Measurements from ENCODE around the gene KCNK15. TPM values are rescaled to one million over a fixed set of nuclear protein-coding genes. Genes with fewer than 3 reads are reported as not detected.

KCNK15 gene
- total RNA-seq, 1 donor from 2014 or later, result 0.21 TPM

DNA sequence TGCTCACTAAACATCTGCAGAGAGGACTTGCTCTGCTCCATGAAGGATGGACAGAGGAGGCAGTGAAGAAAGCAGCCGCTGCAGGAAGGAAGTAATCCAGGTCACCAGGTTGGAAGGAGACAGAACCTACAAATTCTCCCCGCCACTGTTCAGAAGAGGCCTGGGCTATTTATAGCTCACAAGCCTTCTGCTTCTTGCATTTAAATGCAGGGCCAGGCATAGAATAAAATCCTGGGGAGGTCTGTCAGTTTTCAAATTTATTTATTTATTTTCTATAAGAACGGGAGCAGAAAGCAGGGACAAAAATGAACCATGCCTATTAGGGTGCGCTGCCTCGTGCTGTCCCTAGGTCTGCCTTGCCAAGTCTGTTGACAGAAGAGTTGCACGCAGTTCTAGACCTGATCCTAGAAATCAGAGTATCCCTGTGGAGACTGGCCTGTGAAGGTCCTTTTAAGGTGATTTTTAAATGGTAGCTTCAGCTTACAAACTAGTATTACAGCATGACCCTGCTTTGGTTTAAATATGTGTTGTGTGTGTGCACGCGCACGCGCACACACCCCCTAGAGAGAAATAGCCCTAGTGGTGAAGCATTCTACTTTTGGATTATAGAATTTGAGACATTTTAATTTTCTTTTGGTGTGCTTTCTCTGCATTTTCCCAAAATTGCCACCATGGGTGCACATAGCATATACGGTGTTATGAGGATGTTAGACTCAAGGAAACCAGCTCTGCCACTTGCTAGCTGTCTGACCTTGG is 45.2 kb downstream of the KCNK15 start:
- Mint-ChIP-seq H3K27me3 (ENCODE audit: insufficient read depth, low read depth) (peaks cover 6% of the 10 kb centered on the region), H3K4me1 (peaks cover 5% of the 10 kb centered on the region), H3K9me3 (no peaks in the 10 kb centered on the region), H3K36me3 (no peaks in the 10 kb centered on the region), H3K27ac (no peak overlapping the region), H3K4me3 (no peak overlapping the region)
- no peak for DNase-seq (ENCODE audit: low spot score)
- no peak overlapping the region for H3K4me2 ChIP-seq
- H4K20me1 ChIP-seq (ENCODE audit: low read depth), result no peaks in the 10 kb centered on the region
- no peaks in the 10 kb centered on the region for H3K4me1 ChIP-seq
- H3K27me3 ChIP-seq, result no peaks in the 10 kb centered on the region
- no peak overlapping the region for H2AFZ ChIP-seq (replicated peaks)
- H3K27ac ChIP-seq, result no peak overlapping the region
- TF ChIP-seq EZH2 (IDR thresholded peaks at IDR 0.05), result no peak
- TF ChIP-seq, protein P1, sequence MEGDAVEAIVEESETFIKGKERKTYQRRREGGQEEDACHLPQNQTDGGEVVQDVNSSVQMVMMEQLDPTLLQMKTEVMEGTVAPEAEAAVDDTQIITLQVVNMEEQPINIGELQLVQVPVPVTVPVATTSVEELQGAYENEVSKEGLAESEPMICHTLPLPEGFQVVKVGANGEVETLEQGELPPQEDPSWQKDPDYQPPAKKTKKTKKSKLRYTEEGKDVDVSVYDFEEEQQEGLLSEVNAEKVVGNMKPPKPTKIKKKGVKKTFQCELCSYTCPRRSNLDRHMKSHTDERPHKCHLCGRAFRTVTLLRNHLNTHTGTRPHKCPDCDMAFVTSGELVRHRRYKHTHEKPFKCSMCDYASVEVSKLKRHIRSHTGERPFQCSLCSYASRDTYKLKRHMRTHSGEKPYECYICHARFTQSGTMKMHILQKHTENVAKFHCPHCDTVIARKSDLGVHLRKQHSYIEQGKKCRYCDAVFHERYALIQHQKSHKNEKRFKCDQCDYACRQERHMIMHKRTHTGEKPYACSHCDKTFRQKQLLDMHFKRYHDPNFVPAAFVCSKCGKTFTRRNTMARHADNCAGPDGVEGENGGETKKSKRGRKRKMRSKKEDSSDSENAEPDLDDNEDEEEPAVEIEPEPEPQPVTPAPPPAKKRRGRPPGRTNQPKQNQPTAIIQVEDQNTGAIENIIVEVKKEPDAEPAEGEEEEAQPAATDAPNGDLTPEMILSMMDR (IDR thresholded peaks at IDR 0.05), result no peak
- H3F3A ChIP-seq (ENCODE audit: low read depth), result no peaks in the 10 kb centered on the region
- no peak overlapping the region for H3K9ac ChIP-seq
- H3K4me3 ChIP-seq, result no peak overlapping the region
- H3K9me3 ChIP-seq (ENCODE audit: low read depth), result no peaks in the 10 kb centered on the region
- H3K36me3 ChIP-seq, result no peaks in the 10 kb centered on the region
- H3K79me2 ChIP-seq (ENCODE audit: low read depth), result no peaks in the 10 kb centered on the region

DNA sequence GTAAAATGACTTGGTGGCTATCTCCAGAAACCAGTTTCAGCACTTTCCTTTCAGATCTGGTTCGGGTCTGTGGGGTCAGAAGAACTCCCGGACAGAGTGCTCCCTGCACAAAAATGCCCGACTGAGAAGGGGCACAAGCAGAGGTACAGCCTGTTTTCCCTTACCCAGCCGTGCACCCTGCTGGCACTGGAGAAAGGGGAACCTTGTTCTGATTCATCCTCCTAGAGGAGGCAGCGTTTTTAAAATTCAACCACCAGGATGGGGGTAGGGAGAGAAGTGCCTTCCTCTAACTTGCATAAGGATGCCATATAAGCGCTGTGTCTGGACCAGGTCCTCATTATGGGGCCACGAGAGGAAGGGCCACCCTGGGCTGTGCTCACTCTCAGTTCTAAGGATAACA is 47.1 kb downstream of the KCNK15 start:
- peaks cover 5% of the 10 kb centered on the region for H4K20me1 ChIP-seq (ENCODE audit: low read depth)
- no peak overlapping the region for H3K4me3 Mint-ChIP-seq
- no peaks in the 10 kb centered on the region for H3K9me3 ChIP-seq (ENCODE audit: low read depth)
- no peak overlapping the region for H3K27ac ChIP-seq
- H3K27me3 ChIP-seq, result no peaks in the 10 kb centered on the region
- H3K9ac ChIP-seq, result no peak overlapping the region
- H3K4me2 ChIP-seq, result no peak overlapping the region
- H3K4me1 ChIP-seq, result peaks cover 8% of the 10 kb centered on the region
- TF ChIP-seq EZH2phosphoT487 (IDR thresholded peaks at IDR 0.05) (no peak), EZH2 (IDR thresholded peaks at IDR 0.05) (no peak)
- TF ChIP-seq, protein P1 (IDR thresholded peaks at IDR 0.05), result no peak
- DNase-seq (ENCODE audit: low spot score), result no peak
- no peaks in the 10 kb centered on the region for H3K36me3 ChIP-seq
- no peak overlapping the region for H3K4me3 ChIP-seq
- H3K9me3 Mint-ChIP-seq, result no peaks in the 10 kb centered on the region
- H3K79me2 ChIP-seq (ENCODE audit: low read depth), result no peaks in the 10 kb centered on the region
- no peaks in the 10 kb centered on the region for H3F3A ChIP-seq (ENCODE audit: low read depth)
- H3K36me3 Mint-ChIP-seq, result no peaks in the 10 kb centered on the region
- H3K27ac Mint-ChIP-seq, result no peak overlapping the region
- peaks cover 15% of the 10 kb centered on the region for H3K4me1 Mint-ChIP-seq
- H2AFZ ChIP-seq (replicated peaks), result no peak overlapping the region
- peaks cover 6% of the 10 kb centered on the region for H3K27me3 Mint-ChIP-seq (ENCODE audit: insufficient read depth, low read depth)

DNA sequence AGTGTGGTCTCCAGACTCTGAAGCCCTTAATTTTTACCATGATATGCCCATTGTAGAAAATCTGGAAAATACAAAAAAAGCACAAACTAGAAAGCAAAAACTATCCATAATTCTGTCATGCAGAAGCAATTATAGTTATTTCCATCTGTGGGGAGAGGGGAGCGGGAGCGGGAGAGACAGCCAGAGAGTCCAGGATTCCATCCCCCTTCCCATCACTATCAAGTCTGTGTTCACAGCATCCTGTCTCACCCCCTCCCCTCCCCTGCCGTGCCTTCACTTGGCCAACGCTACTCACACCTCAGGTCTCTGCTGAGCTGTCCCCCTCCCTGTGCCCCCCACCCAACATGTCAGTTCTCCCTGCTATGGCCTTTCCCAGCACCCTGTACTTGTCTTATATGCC is 50.2 kb downstream of the KCNK15 start:
- Histone ChIP-seq H2AFZ (replicated peaks) (no peak overlapping the region), H3F3A (ENCODE audit: low read depth) (no peaks in the 10 kb centered on the region), H3K4me2 (no peak overlapping the region), H3K36me3 (no peaks in the 10 kb centered on the region), H3K4me1 (peaks cover 8% of the 10 kb centered on the region), H3K4me3 (no peak overlapping the region), H4K20me1 (ENCODE audit: low read depth) (peaks cover 5% of the 10 kb centered on the region), H3K27me3 (no peaks in the 10 kb centered on the region), H3K27ac (no peak overlapping the region), H3K9ac (no peak overlapping the region), H3K79me2 (ENCODE audit: low read depth) (no peaks in the 10 kb centered on the region), H3K9me3 (ENCODE audit: low read depth) (no peaks in the 10 kb centered on the region)
- no peak overlapping the region for H3K27ac Mint-ChIP-seq
- H3K9me3 Mint-ChIP-seq, result no peaks in the 10 kb centered on the region
- no peaks in the 10 kb centered on the region for H3K36me3 Mint-ChIP-seq
- H3K4me1 Mint-ChIP-seq, result peaks cover 15% of the 10 kb centered on the region
- no peak overlapping the region for H3K4me3 Mint-ChIP-seq
- TF ChIP-seq EZH2 (IDR thresholded peaks at IDR 0.05) (no peak), EZH2phosphoT487 (IDR thresholded peaks at IDR 0.05) (no peak)
- TF ChIP-seq, protein P1 (IDR thresholded peaks at IDR 0.05), result no peak
- H3K27me3 Mint-ChIP-seq (ENCODE audit: insufficient read depth, low read depth), result peaks cover 8% of the 10 kb centered on the region
- no peak for DNase-seq (ENCODE audit: low spot score)

Measured in neural progenitor cell (in vitro differentiated cells).